SK-N-MC (cell line): ENCODE data around the gene PRKCQ.

ENCODE experiments used
- DNase-seq: peaks from one replicate; pipeline ENCODE4 v3.0.0-alpha.2; 2011; ENCODE audit warnings: low read depth, low spot score
- H3K27ac ChIP-seq: fragments of 200-600 bp; sonication (generic); 2 replicates; pipeline ENCODE4 v1.5.1; 2016; ENCODE audit warnings: mixed run types
- H3K36me3 ChIP-seq: fragments of 200-600 bp; sonication (generic); 2 replicates; pipeline ENCODE4 v1.6.1; 2017; ENCODE audit warnings: antibody characterized with exemption, low read length, mixed read lengths; ENCODE audit not compliant: insufficient read depth
- H3K4me3 ChIP-seq: fragments of 200-600 bp; sonication (generic); 2 replicates; pipeline ENCODE4 v1.5.1; 2016
- H3K9ac ChIP-seq: fragments of 200-600 bp; sonication (generic); 2 replicates; pipeline ENCODE4 v1.8.0; 2017; ENCODE audit warnings: mixed run types, mixed read lengths; ENCODE audit not compliant: insufficient read length
- H3K9me3 ChIP-seq: fragments of 200-600 bp; sonication (generic); 2 replicates; pipeline ENCODE4 v1.6.1; 2017; ENCODE audit warnings: low read depth, mild to moderate bottlenecking, antibody characterized with exemption, low read length, moderate library complexity, mixed read lengths
- EZH2 ChIP-seq: fragments of 200-600 bp; sonication (generic); IDR thresholded peaks from one replicate; pipeline ENCODE4 v1.6.1; 2017; ENCODE audit warnings: antibody characterized with exemption
- FOXP2 ChIP-seq: optimal IDR thresholded peaks from 2 replicates; pipeline ENCODE3; 2011; ENCODE audit warnings: mild to moderate bottlenecking, moderate library complexity; ENCODE audit not compliant: insufficient read depth; ENCODE audit errors: extremely low read length, control extremely low read depth
- POLR2AphosphoS5 ChIP-seq: IDR thresholded peaks from 2 replicates; pipeline ENCODE4 v1.6.1; 2012; ENCODE audit warnings: mild to moderate bottlenecking, low read depth, low read length, borderline replicate concordance

The PRKCQ gene

GRCh38 chr10:6501931-6502330, 78.1 kb downstream of the PRKCQ start:
- no peak overlapping the region for H3K9ac ChIP-seq
- TF ChIP-seq FOXP2 (no peak), EZH2 (no peak), POLR2AphosphoS5 (no peak)
- no peak overlapping the region for H3K27ac ChIP-seq

GRCh38 chr10:6499974-6500373, 80.1 kb downstream of the PRKCQ start:
- Histone ChIP-seq H3K9ac (no peak overlapping the region), H3K27ac (no peak overlapping the region), H3K4me3 (no peak overlapping the region)

More at GRCh38 chr10:6501931-6502330, 78.1 kb downstream of the PRKCQ start:
- Histone ChIP-seq H3K36me3 (no peaks in the 10 kb centered on the region), H3K9me3 (no peaks in the 10 kb centered on the region), H3K4me3 (no peak overlapping the region)
- DNase-seq, result no peak

GRCh38 chr10:6498771-6499170, 81.3 kb downstream of the PRKCQ start:
- H3K9ac ChIP-seq, result no peak overlapping the region
- H3K9me3 ChIP-seq, result no peaks in the 10 kb centered on the region
- no peak overlapping the region for H3K27ac ChIP-seq
- no peaks in the 10 kb centered on the region for H3K36me3 ChIP-seq
- H3K4me3 ChIP-seq, result no peak overlapping the region
- TF ChIP-seq EZH2, result no peak
- TF ChIP-seq FOXP2, result no peak
- TF ChIP-seq POLR2AphosphoS5, result no peak
- DNase-seq, result no peak

More at GRCh38 chr10:6499974-6500373, 80.1 kb downstream of the PRKCQ start:
- no peaks in the 10 kb centered on the region for H3K36me3 ChIP-seq
- H3K9me3 ChIP-seq, result no peaks in the 10 kb centered on the region
- no peak for DNase-seq
- TF ChIP-seq EZH2 (no peak), POLR2AphosphoS5 (no peak), FOXP2 (no peak)

- no peak for TF ChIP-seq POLR2AphosphoS5
- no peak for TF ChIP-seq EZH2
- no peak for TF ChIP-seq FOXP2
- DNase-seq, result no peak
- no peaks in the 10 kb centered on the region for H3K36me3 ChIP-seq
- no peak overlapping the region for H3K9ac ChIP-seq
- no peak overlapping the region for H3K4me3 ChIP-seq
- H3K27ac ChIP-seq, result no peak overlapping the region
- H3K9me3 ChIP-seq, result no peaks in the 10 kb centered on the region
These were observed 82.5 kb downstream of the PRKCQ start for GRCh38 chr10:6497620-6498019.

- H3K9ac ChIP-seq, result no peak overlapping the region
- no peaks in the 10 kb centered on the region for H3K36me3 ChIP-seq
- no peak overlapping the region for H3K27ac ChIP-seq
- H3K4me3 ChIP-seq, result no peak overlapping the region
- DNase-seq, result no peak
- H3K9me3 ChIP-seq, result no peaks in the 10 kb centered on the region
- no peak for TF ChIP-seq EZH2
These were observed 85.0 kb downstream of the PRKCQ start for GRCh38 chr10:6494936-6495592.

GRCh38 chr10:6494442-6494819, 85.6 kb downstream of the PRKCQ start:
- TF ChIP-seq POLR2AphosphoS5 (no peak), EZH2 (no peak), FOXP2 (no peak)
- no peaks in the 10 kb centered on the region for H3K36me3 ChIP-seq
- no peak overlapping the region for H3K27ac ChIP-seq
- no peaks in the 10 kb centered on the region for H3K9me3 ChIP-seq
- H3K4me3 ChIP-seq, result no peak overlapping the region
- H3K9ac ChIP-seq, result no peak overlapping the region
- DNase-seq, result no peak

- H3K9ac ChIP-seq, result no peak overlapping the region
- H3K36me3 ChIP-seq, result no peaks in the 10 kb centered on the region
- H3K4me3 ChIP-seq, result no peak overlapping the region
- DNase-seq, result no peak
- H3K27ac ChIP-seq, result no peak overlapping the region
- no peaks in the 10 kb centered on the region for H3K9me3 ChIP-seq
- no peak for TF ChIP-seq EZH2
- TF ChIP-seq POLR2AphosphoS5, result no peak
- TF ChIP-seq FOXP2, result no peak
These were observed 86.3 kb downstream of the PRKCQ start for GRCh38 chr10:6493521-6494441.

GRCh38 chr10:6492896-6493295, 87.2 kb downstream of the PRKCQ start:
- Histone ChIP-seq H3K9me3 (no peaks in the 10 kb centered on the region), H3K36me3 (no peaks in the 10 kb centered on the region), H3K4me3 (no peak overlapping the region), H3K27ac (no peak overlapping the region), H3K9ac (no peak overlapping the region)
- TF ChIP-seq EZH2 (no peak), FOXP2 (no peak), POLR2AphosphoS5 (no peak)
- no peak for DNase-seq

- H3K9ac ChIP-seq, result no peak overlapping the region
- no peak overlapping the region for H3K4me3 ChIP-seq
- H3K36me3 ChIP-seq, result no peaks in the 10 kb centered on the region
- TF ChIP-seq EZH2, result no peak
- TF ChIP-seq FOXP2, result no peak
- TF ChIP-seq POLR2AphosphoS5, result no peak
- H3K27ac ChIP-seq, result no peak overlapping the region
- no peak for DNase-seq
- H3K9me3 ChIP-seq, result no peaks in the 10 kb centered on the region
These were observed 88.1 kb downstream of the PRKCQ start for GRCh38 chr10:6491841-6492609.
